Type B pancreatic cell (in vitro differentiated cells): ENCODE data around the gene SRP14. TPM values are rescaled to one million over a fixed set of nuclear protein-coding genes. Genes with fewer than 3 reads are reported as not detected.

Experiments used
- DNase-seq: peaks from one replicate; pipeline ENCODE4 v3.0.0; 2021; ENCODE audit warnings: mixed read lengths; ENCODE audit not compliant: unreplicated experiment; ENCODE audit errors: extremely low spot score
- H3K27ac Mint-ChIP-seq: 2 replicates; pipeline ENCODE4 v1.8.0; 2021; ENCODE audit warnings: mild to moderate bottlenecking, mixed read lengths
- H3K27me3 Mint-ChIP-seq: 2 replicates; pipeline ENCODE4 v1.8.0; 2021; ENCODE audit warnings: mixed read lengths
- H3K36me3 Mint-ChIP-seq: 2 replicates; pipeline ENCODE4 v1.8.0; 2021; ENCODE audit warnings: mixed read lengths
- H3K4me1 Mint-ChIP-seq: one replicate; pipeline ENCODE4 v1.8.0; 2021; ENCODE audit warnings: mixed read lengths; ENCODE audit not compliant: unreplicated experiment
- H3K4me3 Mint-ChIP-seq: 2 replicates; pipeline ENCODE4 v1.8.0; 2021; ENCODE audit warnings: mild to moderate bottlenecking, mixed read lengths
- H3K9me3 Mint-ChIP-seq: 2 replicates; pipeline ENCODE4 v1.8.0; 2021; ENCODE audit warnings: mixed read lengths
- CTCF ChIP-seq: fragments of 200-600 bp; sonication (generic); conservative IDR thresholded peaks from 2 replicates; pipeline ENCODE4 v1.5.0; 2021; ENCODE audit warnings: antibody characterized with exemption, mild to moderate bottlenecking
- long read RNA-seq: library from polyadenylated mRNA; unstranded; transcript quantifications from one replicate; pipeline ENCODE4 v2.0.0, GENCODE V29; 2020
- total RNA-seq: library from RNA; stranded (reverse); gene quantifications from 2 replicates; pipeline ENCODE4 v1.2.1, GENCODE V29; 2021; ENCODE audit warnings: low replicate concordance

The SRP14 gene
- total RNA-seq: 176 and 235 TPM in 2 replicates
- long read RNA-seq, transcript SRP14-201 (5 exons, 1,077 nt): major isoform, 241 of 254 reads
- long read RNA-seq, partial matches to known transcripts: 6 of 254 reads
- long read RNA-seq, other reads (novel, unspliced or antisense): 6 of 254 reads

- H3K4me1 Mint-ChIP-seq: peaks cover 48% of the 10 kb centered on the region
- H3K27ac Mint-ChIP-seq: peak within 1 kb of the TSS; percentile 98
- TF ChIP-seq CTCF: peak; percentile 29
- peak within 1 kb of the TSS; percentile 100 for H3K4me3 Mint-ChIP-seq
- peaks cover 32% of the 10 kb centered on the region for H3K36me3 Mint-ChIP-seq
- H3K27me3 Mint-ChIP-seq: no peaks in the 10 kb centered on the region
- no peaks in the 10 kb centered on the region for H3K9me3 Mint-ChIP-seq
- DNase-seq: peak; percentile 91
These were observed at the start of gene SRP14 for GRCh38 chr15:40038638-40039543. SRP14 (minus strand) TSS chr15:40039181; CDS start chr15:40039116, 65 bp downstream.

GRCh38 chr15:40087991-40088928, 49.3 kb upstream of the SRP14 start:
- no peak for TF ChIP-seq CTCF
- Mint-ChIP-seq H3K4me3 (peak overlapping the region; percentile 44), H3K9me3 (no peaks in the 10 kb centered on the region), H3K4me1 (peaks cover 87% of the 10 kb centered on the region), H3K27ac (peak overlapping the region; percentile 78), H3K27me3 (peaks cover 5% of the 10 kb centered on the region), H3K36me3 (peaks cover 26% of the 10 kb centered on the region)
- no peak for DNase-seq

GRCh38 chr15:40087068-40087810, 48.3 kb upstream of the SRP14 start:
- H3K4me3 Mint-ChIP-seq: peak overlapping the region; percentile 66
- peaks cover 83% of the 10 kb centered on the region for H3K4me1 Mint-ChIP-seq

GRCh38 chr15:40085266-40085665, 46.3 kb upstream of the SRP14 start:
- Mint-ChIP-seq H3K9me3 (no peaks in the 10 kb centered on the region), H3K4me3 (peak overlapping the region; percentile 68), H3K27ac (peak overlapping the region; percentile 86), H3K4me1 (peaks cover 86% of the 10 kb centered on the region), H3K27me3 (peaks cover 4% of the 10 kb centered on the region), H3K36me3 (peaks cover 8% of the 10 kb centered on the region)
- TF ChIP-seq CTCF: no peak
- DNase-seq: no peak

More at GRCh38 chr15:40087068-40087810, 48.3 kb upstream of the SRP14 start:
- no peak for DNase-seq
- TF ChIP-seq CTCF: no peak
- Mint-ChIP-seq H3K27ac (peak overlapping the region; percentile 78), H3K9me3 (no peaks in the 10 kb centered on the region), H3K36me3 (peaks cover 19% of the 10 kb centered on the region), H3K27me3 (peaks cover 1% of the 10 kb centered on the region)

- peaks cover 4% of the 10 kb centered on the region for H3K27me3 Mint-ChIP-seq
- peaks cover 4% of the 10 kb centered on the region for H3K36me3 Mint-ChIP-seq
- peak overlapping the region; percentile 68 for H3K4me3 Mint-ChIP-seq
- no peaks in the 10 kb centered on the region for H3K9me3 Mint-ChIP-seq
- no peak for TF ChIP-seq CTCF
- peaks cover 82% of the 10 kb centered on the region for H3K4me1 Mint-ChIP-seq
- no peak for DNase-seq
- H3K27ac Mint-ChIP-seq: peak overlapping the region; percentile 86
These were observed 45.7 kb upstream of the SRP14 start for GRCh38 chr15:40084650-40085049.
